K562 (cell line): ENCODE measurements around the gene PIK3CB. TPM values are rescaled to one million over a fixed set of nuclear protein-coding genes. Genes with fewer than 3 reads are reported as not detected.

Experiments
- ADNP ChIP-seq: fragments of 200-800 bp; sonication (Bioruptor generic); IDR thresholded peaks from 2 replicates; pipeline ENCODE4 v1.6.1; 2016; ENCODE audit warnings: missing genetic modification characterization, missing compliant biosample characterization
- BRCA1 ChIP-seq, 2 experiments: fragments of 450-650 bp in 1 of 2; sonication (generic) in 1 of 2; formaldehyde crosslinking in 1 of 2; IDR thresholded peaks; 2 replicates each; pipeline versions ENCODE4 v1.5.0 to v1.6.1; 2017 to 2020; ENCODE audit warnings: mild to moderate bottlenecking in 1 of 2, missing genetic modification reagents in 1 of 2
- FOSL1 ChIP-seq: fragments of 200-800 bp; sonication (Bioruptor generic); conservative IDR thresholded peaks from 2 replicates; pipeline ENCODE4 v1.6.1; 2016; ENCODE audit warnings: missing genetic modification characterization, missing compliant biosample characterization
- NONO ChIP-seq, 2 experiments: fragments of 200-400 bp in 1 of 2; fragments of 450-650 bp in 1 of 2; formaldehyde crosslinking in 1 of 2; IDR thresholded peaks; 2 replicates each; pipeline ENCODE4 v1.6.1; 2017; ENCODE audit warnings: low read depth in 2 of 2, mild to moderate bottlenecking in 2 of 2, moderate library complexity in 2 of 2, low read length in 1 of 2
- POLR2G ChIP-seq: fragments of 200-400 bp; formaldehyde crosslinking; IDR thresholded peaks from 2 replicates; pipeline ENCODE4 v1.6.1; 2017; ENCODE audit warnings: low read depth, mild to moderate bottlenecking, antibody characterized with exemption, low read length, moderate library complexity
- PPARD ChIP-seq: fragments of 250-450 bp; sonication (Bioruptor Pico); IDR thresholded peaks from 2 replicates; pipeline ENCODE4 v1.8.0; 2022; ENCODE audit warnings: inconsistent platforms, mild to moderate bottlenecking, moderate library complexity
- RBM17 ChIP-seq: fragments of 200-400 bp; formaldehyde crosslinking; IDR thresholded peaks from 2 replicates; pipeline ENCODE4 v1.6.1; 2017; ENCODE audit warnings: low read depth, mild to moderate bottlenecking, low read length, borderline replicate concordance
- ZNF133 ChIP-seq: fragments of 250-450 bp; sonication (Bioruptor Pico); IDR thresholded peaks from 2 replicates; pipeline ENCODE4 v1.4.0; 2020; ENCODE audit warnings: mild to moderate bottlenecking
- ZNF717 ChIP-seq: fragments of 250-450 bp; sonication (Bioruptor Pico); IDR thresholded peaks from 2 replicates; pipeline ENCODE4 v1.5.0; 2021
- polyA plus RNA-seq, 8 experiments: library from polyadenylated mRNA; depleted of rRNA in 4 of 8; stranded (reverse) in 5 of 8; unstranded in 3 of 8; fragments of >200 nt; fragmentation: Nextera tagmentation in 2 of 8; fragmentation: Illumina TruSeq in 1 of 8; extraction: Ambion mirVana in 2 of 8; extraction: Trizol in 1 of 8; gene quantifications; 2 replicates each; pipeline versions ENCODE4 v1.2.1 to v1.2.3, GENCODE V29; 2011 to 2014; ENCODE audit warnings: inconsistent platforms in 1 of 8, missing spikeins in 1 of 8
- total RNA-seq, 7 experiments: library from RNA; depleted of rRNA in 6 of 7; stranded (reverse); fragments of >200 nt in 6 of 7; fragmentation: Illumina TruSeq in 2 of 7; extraction: Trizol in 2 of 7; gene quantifications; 2 replicates each; pipeline versions ENCODE4 v1.2.1 to v1.2.3, GENCODE V29; 2011 to 2021; ENCODE audit warnings: low replicate concordance in 1 of 7
- TF ChIP-seq, protein P1 (sequence below): fragments of 200-600 bp; sonication (generic); IDR thresholded peaks from one replicate; pipeline ENCODE4 v1.6.1; 2012; ENCODE audit warnings: mild to moderate bottlenecking, low read depth, low read length, inconsistent platforms
- TF ChIP-seq, protein P2 (sequence below): fragments of 450-650 bp; formaldehyde crosslinking; IDR thresholded peaks from 2 replicates; pipeline ENCODE4 v1.4.0; 2020; ENCODE audit warnings: mild to moderate bottlenecking, moderate library complexity
- TF ChIP-seq, protein P3 (sequence below): sonication (generic); formaldehyde crosslinking; IDR thresholded peaks from 2 replicates; pipeline ENCODE4 v1.8.0; 2023; ENCODE audit warnings: mild to moderate bottlenecking, missing genetic modification reagents

The PIK3CB gene
- total and polyA plus RNA-seq, 9 of the 15 experiments (the other 6 are each of a cell fraction or from before 2014, with no cell fraction given) = 15.3 to 62.6 (median 28.3) TPM

DNA sequence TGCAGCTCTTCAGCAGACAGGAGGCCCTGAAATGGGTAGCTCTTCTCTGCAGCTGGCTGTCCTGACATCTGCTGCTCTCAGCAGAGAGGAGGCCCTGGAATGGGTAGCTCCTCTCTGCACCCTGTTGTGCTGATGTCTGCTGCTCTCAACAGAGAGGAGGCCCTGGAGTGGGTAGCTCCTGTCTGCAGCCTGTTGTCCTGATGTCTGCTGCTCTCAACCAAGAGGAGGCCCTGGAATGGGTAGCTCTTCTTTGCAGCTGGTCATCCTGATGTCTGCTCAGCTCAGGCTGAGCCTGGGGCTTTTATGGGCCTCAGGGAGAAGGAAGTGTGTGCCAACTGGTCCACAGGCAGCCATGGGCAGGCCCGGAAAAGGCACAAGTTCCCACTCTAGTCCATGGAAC lies 66.6 kb downstream of the PIK3CB start (continued):
- TF ChIP-seq, protein P1, sequence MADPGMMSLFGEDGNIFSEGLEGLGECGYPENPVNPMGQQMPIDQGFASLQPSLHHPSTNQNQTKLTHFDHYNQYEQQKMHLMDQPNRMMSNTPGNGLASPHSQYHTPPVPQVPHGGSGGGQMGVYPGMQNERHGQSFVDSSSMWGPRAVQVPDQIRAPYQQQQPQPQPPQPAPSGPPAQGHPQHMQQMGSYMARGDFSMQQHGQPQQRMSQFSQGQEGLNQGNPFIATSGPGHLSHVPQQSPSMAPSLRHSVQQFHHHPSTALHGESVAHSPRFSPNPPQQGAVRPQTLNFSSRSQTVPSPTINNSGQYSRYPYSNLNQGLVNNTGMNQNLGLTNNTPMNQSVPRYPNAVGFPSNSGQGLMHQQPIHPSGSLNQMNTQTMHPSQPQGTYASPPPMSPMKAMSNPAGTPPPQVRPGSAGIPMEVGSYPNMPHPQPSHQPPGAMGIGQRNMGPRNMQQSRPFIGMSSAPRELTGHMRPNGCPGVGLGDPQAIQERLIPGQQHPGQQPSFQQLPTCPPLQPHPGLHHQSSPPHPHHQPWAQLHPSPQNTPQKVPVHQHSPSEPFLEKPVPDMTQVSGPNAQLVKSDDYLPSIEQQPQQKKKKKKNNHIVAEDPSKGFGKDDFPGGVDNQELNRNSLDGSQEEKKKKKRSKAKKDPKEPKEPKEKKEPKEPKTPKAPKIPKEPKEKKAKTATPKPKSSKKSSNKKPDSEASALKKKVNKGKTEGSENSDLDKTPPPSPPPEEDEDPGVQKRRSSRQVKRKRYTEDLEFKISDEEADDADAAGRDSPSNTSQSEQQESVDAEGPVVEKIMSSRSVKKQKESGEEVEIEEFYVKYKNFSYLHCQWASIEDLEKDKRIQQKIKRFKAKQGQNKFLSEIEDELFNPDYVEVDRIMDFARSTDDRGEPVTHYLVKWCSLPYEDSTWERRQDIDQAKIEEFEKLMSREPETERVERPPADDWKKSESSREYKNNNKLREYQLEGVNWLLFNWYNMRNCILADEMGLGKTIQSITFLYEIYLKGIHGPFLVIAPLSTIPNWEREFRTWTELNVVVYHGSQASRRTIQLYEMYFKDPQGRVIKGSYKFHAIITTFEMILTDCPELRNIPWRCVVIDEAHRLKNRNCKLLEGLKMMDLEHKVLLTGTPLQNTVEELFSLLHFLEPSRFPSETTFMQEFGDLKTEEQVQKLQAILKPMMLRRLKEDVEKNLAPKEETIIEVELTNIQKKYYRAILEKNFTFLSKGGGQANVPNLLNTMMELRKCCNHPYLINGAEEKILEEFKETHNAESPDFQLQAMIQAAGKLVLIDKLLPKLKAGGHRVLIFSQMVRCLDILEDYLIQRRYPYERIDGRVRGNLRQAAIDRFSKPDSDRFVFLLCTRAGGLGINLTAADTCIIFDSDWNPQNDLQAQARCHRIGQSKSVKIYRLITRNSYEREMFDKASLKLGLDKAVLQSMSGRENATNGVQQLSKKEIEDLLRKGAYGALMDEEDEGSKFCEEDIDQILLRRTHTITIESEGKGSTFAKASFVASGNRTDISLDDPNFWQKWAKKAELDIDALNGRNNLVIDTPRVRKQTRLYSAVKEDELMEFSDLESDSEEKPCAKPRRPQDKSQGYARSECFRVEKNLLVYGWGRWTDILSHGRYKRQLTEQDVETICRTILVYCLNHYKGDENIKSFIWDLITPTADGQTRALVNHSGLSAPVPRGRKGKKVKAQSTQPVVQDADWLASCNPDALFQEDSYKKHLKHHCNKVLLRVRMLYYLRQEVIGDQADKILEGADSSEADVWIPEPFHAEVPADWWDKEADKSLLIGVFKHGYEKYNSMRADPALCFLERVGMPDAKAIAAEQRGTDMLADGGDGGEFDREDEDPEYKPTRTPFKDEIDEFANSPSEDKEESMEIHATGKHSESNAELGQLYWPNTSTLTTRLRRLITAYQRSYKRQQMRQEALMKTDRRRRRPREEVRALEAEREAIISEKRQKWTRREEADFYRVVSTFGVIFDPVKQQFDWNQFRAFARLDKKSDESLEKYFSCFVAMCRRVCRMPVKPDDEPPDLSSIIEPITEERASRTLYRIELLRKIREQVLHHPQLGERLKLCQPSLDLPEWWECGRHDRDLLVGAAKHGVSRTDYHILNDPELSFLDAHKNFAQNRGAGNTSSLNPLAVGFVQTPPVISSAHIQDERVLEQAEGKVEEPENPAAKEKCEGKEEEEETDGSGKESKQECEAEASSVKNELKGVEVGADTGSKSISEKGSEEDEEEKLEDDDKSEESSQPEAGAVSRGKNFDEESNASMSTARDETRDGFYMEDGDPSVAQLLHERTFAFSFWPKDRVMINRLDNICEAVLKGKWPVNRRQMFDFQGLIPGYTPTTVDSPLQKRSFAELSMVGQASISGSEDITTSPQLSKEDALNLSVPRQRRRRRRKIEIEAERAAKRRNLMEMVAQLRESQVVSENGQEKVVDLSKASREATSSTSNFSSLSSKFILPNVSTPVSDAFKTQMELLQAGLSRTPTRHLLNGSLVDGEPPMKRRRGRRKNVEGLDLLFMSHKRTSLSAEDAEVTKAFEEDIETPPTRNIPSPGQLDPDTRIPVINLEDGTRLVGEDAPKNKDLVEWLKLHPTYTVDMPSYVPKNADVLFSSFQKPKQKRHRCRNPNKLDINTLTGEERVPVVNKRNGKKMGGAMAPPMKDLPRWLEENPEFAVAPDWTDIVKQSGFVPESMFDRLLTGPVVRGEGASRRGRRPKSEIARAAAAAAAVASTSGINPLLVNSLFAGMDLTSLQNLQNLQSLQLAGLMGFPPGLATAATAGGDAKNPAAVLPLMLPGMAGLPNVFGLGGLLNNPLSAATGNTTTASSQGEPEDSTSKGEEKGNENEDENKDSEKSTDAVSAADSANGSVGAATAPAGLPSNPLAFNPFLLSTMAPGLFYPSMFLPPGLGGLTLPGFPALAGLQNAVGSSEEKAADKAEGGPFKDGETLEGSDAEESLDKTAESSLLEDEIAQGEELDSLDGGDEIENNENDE = no peak
- TF ChIP-seq ADNP (tag) (no peak), RBM17 (no peak), POLR2G (no peak), BRCA1 (IDR thresholded peaks at IDR 0.05) (no peak), BRCA1 (CRISPR knock-in tag; IDR thresholded peaks at IDR 0.05) (no peak), NONO (IDR thresholded peaks at IDR 0.05; ENCODE audit: low read depth in 2 of 2, low read length in 1 of 2) (no peak), PPARD (CRISPR knock-in tag) (no peak), ZNF717 (CRISPR knock-in tag) (no peak), FOSL1 (tag) (no peak), ZNF133 (CRISPR knock-in tag) (no peak)
- TF ChIP-seq, protein P2, sequence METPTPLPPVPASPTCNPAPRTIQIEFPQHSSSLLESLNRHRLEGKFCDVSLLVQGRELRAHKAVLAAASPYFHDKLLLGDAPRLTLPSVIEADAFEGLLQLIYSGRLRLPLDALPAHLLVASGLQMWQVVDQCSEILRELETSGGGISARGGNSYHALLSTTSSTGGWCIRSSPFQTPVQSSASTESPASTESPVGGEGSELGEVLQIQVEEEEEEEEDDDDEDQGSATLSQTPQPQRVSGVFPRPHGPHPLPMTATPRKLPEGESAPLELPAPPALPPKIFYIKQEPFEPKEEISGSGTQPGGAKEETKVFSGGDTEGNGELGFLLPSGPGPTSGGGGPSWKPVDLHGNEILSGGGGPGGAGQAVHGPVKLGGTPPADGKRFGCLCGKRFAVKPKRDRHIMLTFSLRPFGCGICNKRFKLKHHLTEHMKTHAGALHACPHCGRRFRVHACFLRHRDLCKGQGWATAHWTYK (CRISPR knock-in tag) = no peak
- TF ChIP-seq, protein P3, sequence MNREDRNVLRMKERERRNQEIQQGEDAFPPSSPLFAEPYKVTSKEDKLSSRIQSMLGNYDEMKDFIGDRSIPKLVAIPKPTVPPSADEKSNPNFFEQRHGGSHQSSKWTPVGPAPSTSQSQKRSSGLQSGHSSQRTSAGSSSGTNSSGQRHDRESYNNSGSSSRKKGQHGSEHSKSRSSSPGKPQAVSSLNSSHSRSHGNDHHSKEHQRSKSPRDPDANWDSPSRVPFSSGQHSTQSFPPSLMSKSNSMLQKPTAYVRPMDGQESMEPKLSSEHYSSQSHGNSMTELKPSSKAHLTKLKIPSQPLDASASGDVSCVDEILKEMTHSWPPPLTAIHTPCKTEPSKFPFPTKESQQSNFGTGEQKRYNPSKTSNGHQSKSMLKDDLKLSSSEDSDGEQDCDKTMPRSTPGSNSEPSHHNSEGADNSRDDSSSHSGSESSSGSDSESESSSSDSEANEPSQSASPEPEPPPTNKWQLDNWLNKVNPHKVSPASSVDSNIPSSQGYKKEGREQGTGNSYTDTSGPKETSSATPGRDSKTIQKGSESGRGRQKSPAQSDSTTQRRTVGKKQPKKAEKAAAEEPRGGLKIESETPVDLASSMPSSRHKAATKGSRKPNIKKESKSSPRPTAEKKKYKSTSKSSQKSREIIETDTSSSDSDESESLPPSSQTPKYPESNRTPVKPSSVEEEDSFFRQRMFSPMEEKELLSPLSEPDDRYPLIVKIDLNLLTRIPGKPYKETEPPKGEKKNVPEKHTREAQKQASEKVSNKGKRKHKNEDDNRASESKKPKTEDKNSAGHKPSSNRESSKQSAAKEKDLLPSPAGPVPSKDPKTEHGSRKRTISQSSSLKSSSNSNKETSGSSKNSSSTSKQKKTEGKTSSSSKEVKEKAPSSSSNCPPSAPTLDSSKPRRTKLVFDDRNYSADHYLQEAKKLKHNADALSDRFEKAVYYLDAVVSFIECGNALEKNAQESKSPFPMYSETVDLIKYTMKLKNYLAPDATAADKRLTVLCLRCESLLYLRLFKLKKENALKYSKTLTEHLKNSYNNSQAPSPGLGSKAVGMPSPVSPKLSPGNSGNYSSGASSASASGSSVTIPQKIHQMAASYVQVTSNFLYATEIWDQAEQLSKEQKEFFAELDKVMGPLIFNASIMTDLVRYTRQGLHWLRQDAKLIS (CRISPR knock-in tag) = no peak
